Prostate gland (tissue), 2 donors: ENCODE results near the gene AMOTL2.

Source experiments
- POLR2AphosphoS5 ChIP-seq: sonication (generic); formaldehyde crosslinking; IDR thresholded peaks from one replicate; pipeline ENCODE4 v1.6.1; 2017; ENCODE audit warnings: antibody characterized with exemption
- TF ChIP-seq, protein P1 (sequence below), 4 experiments: fragments of 200-600 bp in 2 of 4; fragments of 450-650 bp in 2 of 4; sonication (generic) in 2 of 4; IDR thresholded peaks; 1 replicate in 3 of 4; 2 replicates in 1 of 4; pipeline ENCODE4 v1.5.1; 2016 to 2019; ENCODE audit warnings: antibody characterized with exemption in 4 of 4, mild to moderate bottlenecking in 2 of 4, moderate library complexity in 2 of 4

- TF ChIP-seq POLR2AphosphoS5 = no peak
- TF ChIP-seq, protein P1, sequence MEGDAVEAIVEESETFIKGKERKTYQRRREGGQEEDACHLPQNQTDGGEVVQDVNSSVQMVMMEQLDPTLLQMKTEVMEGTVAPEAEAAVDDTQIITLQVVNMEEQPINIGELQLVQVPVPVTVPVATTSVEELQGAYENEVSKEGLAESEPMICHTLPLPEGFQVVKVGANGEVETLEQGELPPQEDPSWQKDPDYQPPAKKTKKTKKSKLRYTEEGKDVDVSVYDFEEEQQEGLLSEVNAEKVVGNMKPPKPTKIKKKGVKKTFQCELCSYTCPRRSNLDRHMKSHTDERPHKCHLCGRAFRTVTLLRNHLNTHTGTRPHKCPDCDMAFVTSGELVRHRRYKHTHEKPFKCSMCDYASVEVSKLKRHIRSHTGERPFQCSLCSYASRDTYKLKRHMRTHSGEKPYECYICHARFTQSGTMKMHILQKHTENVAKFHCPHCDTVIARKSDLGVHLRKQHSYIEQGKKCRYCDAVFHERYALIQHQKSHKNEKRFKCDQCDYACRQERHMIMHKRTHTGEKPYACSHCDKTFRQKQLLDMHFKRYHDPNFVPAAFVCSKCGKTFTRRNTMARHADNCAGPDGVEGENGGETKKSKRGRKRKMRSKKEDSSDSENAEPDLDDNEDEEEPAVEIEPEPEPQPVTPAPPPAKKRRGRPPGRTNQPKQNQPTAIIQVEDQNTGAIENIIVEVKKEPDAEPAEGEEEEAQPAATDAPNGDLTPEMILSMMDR (IDR thresholded peaks at IDR 0.05) = no peak
Observed at GRCh38 chr3:134380249-134380648, 6.0 kb upstream of the AMOTL2 start.
